Fibroblast of villous mesenchyme (primary cell): Measurements from ENCODE around the gene ARHGEF4. TPM values are rescaled to one million over a fixed set of nuclear protein-coding genes. Genes with fewer than 3 reads are reported as not detected.

Experiments
- DNase-seq: peaks from one replicate; pipeline ENCODE4 v3.0.0-alpha.2; 2010; ENCODE audit warnings: low read depth
- H3K4me3 ChIP-seq: 2 replicates; pipeline ENCODE4 v1.5.1; 2011; ENCODE audit warnings: low read depth, mild to moderate bottlenecking, low read length
- CTCF ChIP-seq: IDR thresholded peaks from 2 replicates; pipeline ENCODE4 v1.5.1; 2012; ENCODE audit warnings: low read depth, mild to moderate bottlenecking, low read length; ENCODE audit not compliant: insufficient read depth
- total RNA-seq: library from RNA; depleted of rRNA; stranded (reverse); fragments of >200 nt; gene quantifications from 2 replicates; pipeline ENCODE4 v1.2.3, GENCODE V29; 2012

Gene ARHGEF4
- total RNA-seq, 1 donor = 0.86 TPM

GRCh38 chr2:131022731-131023130 lies 186.0 kb downstream of the ARHGEF4 start:
- no peak for DNase-seq
- no peak overlapping the region for H3K4me3 ChIP-seq

GRCh38 chr2:131023758-131024157 lies 187.0 kb downstream of the ARHGEF4 start:
- no peak for DNase-seq
- TF ChIP-seq CTCF = no peak
- no peak overlapping the region for H3K4me3 ChIP-seq

More at GRCh38 chr2:131022731-131023130, 186.0 kb downstream of the ARHGEF4 start:
- TF ChIP-seq CTCF = no peak

GRCh38 chr2:131026919-131027318 lies 190.2 kb downstream of the ARHGEF4 start:
- H3K4me3 ChIP-seq = no peak overlapping the region
- TF ChIP-seq CTCF = no peak
- no peak for DNase-seq

GRCh38 chr2:131027566-131028528 lies 191.1 kb downstream of the ARHGEF4 start:
- no peak for DNase-seq
- no peak for TF ChIP-seq CTCF
- no peak overlapping the region for H3K4me3 ChIP-seq

- H3K4me3 ChIP-seq = no peak overlapping the region
- no peak for TF ChIP-seq CTCF
- DNase-seq = no peak
Observed at GRCh38 chr2:131029812-131030211, 193.1 kb downstream of the ARHGEF4 start.

- TF ChIP-seq CTCF = no peak
- H3K4me3 ChIP-seq = no peak overlapping the region
- no peak for DNase-seq
Observed at GRCh38 chr2:131030478-131030971, 193.8 kb downstream of the ARHGEF4 start.
